A549 (cell line): Measurements from ENCODE around the gene ULK4. TPM values are rescaled to one million over a fixed set of nuclear protein-coding genes. Genes with fewer than 3 reads are reported as not detected.

Source experiments
- ATAC-seq, 2 experiments: fragments of 200-7000 bp in 1 of 2; fragments of >200 bp in 1 of 2; cut with Nextera tagmentation in 1 of 2; cut with Tn5 transposase in 1 of 2; 3 replicates each; pipeline versions ENCODE4 v1.8.0 to v1.9.1; 2018 to 2020; ENCODE audit warnings: mild to moderate bottlenecking in 1 of 2, moderate library complexity in 1 of 2
- CTCF ChIA-PET: fragments of 300-600 bp; sonication (Branson Sonifier 250); formaldehyde crosslinking; extraction: SDS; loops from one replicate; lab custom pipeline; 2021; ENCODE audit warnings: antibody characterized with exemption, inconsistent platforms; lab: Yijun Ruan, JAX
- POLR2A ChIA-PET: fragments of 350-600 bp; formaldehyde crosslinking; extraction: SDS; loops from one replicate; lab custom pipeline; 2021; ENCODE audit warnings: antibody characterized with exemption, inconsistent platforms; lab: Yijun Ruan, JAX
- DNase-seq, 2 experiments: peaks; one replicate each; pipeline versions ENCODE4 v3.0.0 to v3.0.0-alpha.2; 2011 to 2016; ENCODE audit warnings: low read depth in 1 of 2, low spot score in 1 of 2
- FAIRE-seq: peaks from 2 replicates; lab custom pipeline; 2011; peaks lifted over from hg19 to GRCh38; lab: Jason Lieb, UNC
- H3K27ac ChIP-seq, 2 experiments: fragments of >200 bp; sonication (Bioruptor Twin); formaldehyde crosslinking; 3 replicates each; pipeline ENCODE4 v1.5.1; 2016 to 2017
- H3K4me1 ChIP-seq: fragments of >200 bp; sonication (Bioruptor Twin); formaldehyde crosslinking; 3 replicates; pipeline ENCODE4 v1.6.1; 2016
- H3K4me2 ChIP-seq: fragments of >200 bp; sonication (Bioruptor Twin); formaldehyde crosslinking; 3 replicates; pipeline ENCODE4 v1.6.1; 2016
- H3K4me3 ChIP-seq: fragments of >200 bp; sonication (Bioruptor Twin); formaldehyde crosslinking; 3 replicates; pipeline ENCODE4 v1.5.1; 2016
- H3K9me3 ChIP-seq: fragments of >200 bp; sonication (Bioruptor Twin); formaldehyde crosslinking; 3 replicates; pipeline ENCODE4 v1.6.1; 2016
- BCL3 ChIP-seq: fragments of >200 bp; sonication (Bioruptor Twin); formaldehyde crosslinking; IDR thresholded peaks from 3 replicates; pipeline ENCODE4 v1.6.1; 2016
- BHLHE40 ChIP-seq: IDR thresholded peaks from 2 replicates; pipeline ENCODE4 v1.6.1; 2012; ENCODE audit warnings: low read depth, low read length, inconsistent platforms
- CBX2 ChIP-seq: fragments of 200-600 bp; sonication (generic); IDR thresholded peaks from 2 replicates; pipeline ENCODE4 v1.6.1; 2016; ENCODE audit warnings: low read depth, mild to moderate bottlenecking, borderline replicate concordance
- CBX8 ChIP-seq: fragments of 200-600 bp; sonication (generic); IDR thresholded peaks from 2 replicates; pipeline ENCODE4 v1.6.1; 2016
- CHD2 ChIP-seq: fragments of 150-350 bp; IDR thresholded peaks from 2 replicates; pipeline ENCODE4 v1.6.1; 2014; ENCODE audit warnings: low read length; ENCODE audit not compliant: partially characterized antibody
- CTCF ChIP-seq: fragments of >200 bp; sonication (Bioruptor Twin); formaldehyde crosslinking; IDR thresholded peaks from 3 replicates; pipeline ENCODE4 v1.5.1; 2016
- ELK1 ChIP-seq: fragments of 150-350 bp; IDR thresholded peaks from 2 replicates; pipeline ENCODE4 v1.6.1; 2014; ENCODE audit warnings: low read depth, mild to moderate bottlenecking, low read length
- ESRRA ChIP-seq: fragments of 150-350 bp; IDR thresholded peaks from 2 replicates; pipeline ENCODE4 v1.6.1; 2014; ENCODE audit warnings: mild to moderate bottlenecking, low read length, borderline replicate concordance
- GATA3 ChIP-seq: IDR thresholded peaks from 2 replicates; pipeline ENCODE4 v1.6.1; 2012; ENCODE audit warnings: borderline replicate concordance
- HOXA7 ChIP-seq: fragments of 250-450 bp; sonication (Bioruptor Pico); IDR thresholded peaks from 2 replicates; pipeline ENCODE4 v1.5.0; 2020; ENCODE audit warnings: mild to moderate bottlenecking, moderate library complexity
- HOXB13 ChIP-seq: fragments of 250-450 bp; sonication (Bioruptor Pico); IDR thresholded peaks from 2 replicates; pipeline ENCODE4 v1.5.0; 2020; ENCODE audit warnings: low read depth, mild to moderate bottlenecking, moderate library complexity
- HOXB5 ChIP-seq: fragments of 250-450 bp; sonication (Bioruptor Pico); IDR thresholded peaks from 2 replicates; pipeline ENCODE4 v1.5.0; 2020; ENCODE audit warnings: mild to moderate bottlenecking, moderate library complexity
- JUN ChIP-seq, 2 experiments: fragments of >200 bp; sonication (Bioruptor Twin); formaldehyde crosslinking; IDR thresholded peaks; 2 replicates in 1 of 2; 3 replicates in 1 of 2; pipeline ENCODE4 v1.6.1; 2016 to 2017
- JUNB ChIP-seq: fragments of >200 bp; sonication (Bioruptor Twin); formaldehyde crosslinking; IDR thresholded peaks from 2 replicates; pipeline ENCODE4 v1.6.1; 2016
- MAFK ChIP-seq: fragments of 450-650 bp; IDR thresholded peaks from 2 replicates; pipeline ENCODE4 v1.6.1; 2014; ENCODE audit not compliant: partially characterized antibody
- MAX ChIP-seq: IDR thresholded peaks from 2 replicates; pipeline ENCODE4 v1.6.1; 2012
- NPAS2 ChIP-seq: fragments of 250-450 bp; sonication (Bioruptor Pico); IDR thresholded peaks from 2 replicates; pipeline ENCODE4 v1.8.0; 2022; ENCODE audit warnings: mild to moderate bottlenecking, moderate library complexity, borderline replicate concordance
- POLR2A ChIP-seq: IDR thresholded peaks from 2 replicates; pipeline ENCODE4 v1.6.1; 2012; ENCODE audit warnings: mild to moderate bottlenecking, low read length
- POLR2AphosphoS2 ChIP-seq: conservative IDR thresholded peaks from 2 replicates; pipeline ENCODE4 v1.6.1; 2012; ENCODE audit warnings: low read length, improper control_type of control experiment, inconsistent platforms
- REST ChIP-seq: fragments of 200-600 bp; sonication (generic); IDR thresholded peaks from 2 replicates; pipeline ENCODE4 v1.6.1; 2016; ENCODE audit warnings: antibody characterized with exemption, mild to moderate bottlenecking, moderate library complexity
- RFX5 ChIP-seq: fragments of 450-650 bp; IDR thresholded peaks from 2 replicates; pipeline ENCODE4 v1.7.1; 2014; ENCODE audit warnings: antibody characterized with exemption, mild to moderate bottlenecking, moderate library complexity
- RNF2 ChIP-seq: fragments of 200-600 bp; sonication (generic); IDR thresholded peaks from 2 replicates; pipeline ENCODE4 v1.6.1; 2016; ENCODE audit warnings: low read depth, mild to moderate bottlenecking, antibody characterized with exemption, moderate library complexity, borderline replicate concordance
- TP53 ChIP-seq: fragments of 250-450 bp; sonication (Bioruptor Pico); IDR thresholded peaks from 2 replicates; pipeline ENCODE4 v1.5.0; 2021; ENCODE audit warnings: mild to moderate bottlenecking, moderate library complexity
- USF2 ChIP-seq: fragments of 450-650 bp; IDR thresholded peaks from 2 replicates; pipeline ENCODE4 v1.6.1; 2014; ENCODE audit warnings: antibody characterized with exemption
- ZFP36 ChIP-seq: fragments of 450-650 bp; IDR thresholded peaks from 2 replicates; pipeline ENCODE4 v1.6.1; 2014; ENCODE audit warnings: borderline replicate concordance; ENCODE audit not compliant: partially characterized antibody
- ZSCAN20 ChIP-seq: fragments of 250-450 bp; sonication (Bioruptor Pico); IDR thresholded peaks from 2 replicates; pipeline ENCODE4 v1.8.0; 2022; ENCODE audit warnings: mild to moderate bottlenecking, moderate library complexity
- WGBS: methylation state at CpG from one replicate; pipeline ENCODE4 v1.1.6; 2017; ENCODE audit errors: missing lambda C conversion rate; 5-methylcytosine and 5-hydroxymethylcytosine counted together
- polyA plus RNA-seq, 4 experiments: library from polyadenylated mRNA; depleted of rRNA in 3 of 4; stranded (reverse); fragments of >200 nt; fragmentation: RNase III in 1 of 4; extraction: RNeasy Plus Mini Kit Qiagen cat#74134 plus additional on column Dnase treatment in 1 of 4; gene quantifications; 2 replicates in 3 of 4; 3 replicates in 1 of 4; pipeline ENCODE4 v1.2.3, GENCODE V29; 2011 to 2017

The ULK4 gene
- polyA plus RNA-seq, 2 of the 4 experiments (the other 2 are of a cell fraction), result 4.9 to 7.7 TPM

- Histone ChIP-seq H3K27ac (no peak overlapping the region), H3K4me3 (no peak overlapping the region), H3K4me2 (no peak overlapping the region), H3K9me3 (no peaks in the 10 kb centered on the region), H3K4me1 (0 out of 3 replicates have a peak, but pooled peaks cover 6% of the 10 kb centered on the region)
- ATAC-seq, result no peak
- 80% methylated on average over 5 of the region's 5 CpGs for WGBS
- CTCF ChIA-PET, result no interaction called here
- no peak for TF ChIP-seq CBX2
- no peak for TF ChIP-seq CBX8
- TF ChIP-seq BHLHE40, result no peak
- no peak for TF ChIP-seq POLR2A
- no peak for TF ChIP-seq USF2
- TF ChIP-seq HOXA7 (CRISPR knock-in tag), result no peak
- TF ChIP-seq CTCF, result no peak
- TF ChIP-seq ZSCAN20 (CRISPR knock-in tag), result no peak
- no peak for TF ChIP-seq GATA3
- no peak for TF ChIP-seq TP53 (CRISPR knock-in tag)
- no peak for TF ChIP-seq ESRRA
- no peak for TF ChIP-seq MAX
- TF ChIP-seq RFX5, result no peak
- TF ChIP-seq MAFK, result no peak
- no peak for TF ChIP-seq RNF2
- TF ChIP-seq BCL3, result no peak
- no peak for TF ChIP-seq CHD2
- POLR2A ChIA-PET, result no interaction called here
- no peak for FAIRE-seq
- no peak for DNase-seq
Measured at GRCh38 chr3:41578798-41579197, 383.1 kb downstream of the ULK4 start.

GRCh38 chr3:41575724-41576123, 386.2 kb downstream of the ULK4 start:
- 0 out of 3 replicates have a peak, but pooled peaks cover 4% of the 10 kb centered on the region for H3K4me1 ChIP-seq
- ATAC-seq, result no peak
- H3K27ac ChIP-seq, result no peak overlapping the region
- no peak for FAIRE-seq
- CTCF ChIA-PET, result no interaction called here
- 67% methylated on average over 3 of the region's 3 CpGs for WGBS
- no peak overlapping the region for H3K4me2 ChIP-seq
- no peak for DNase-seq
- POLR2A ChIA-PET, result no interaction called here
- TF ChIP-seq HOXB13 (CRISPR knock-in tag) (no peak), HOXB5 (CRISPR knock-in tag) (no peak), ZFP36 (no peak), ELK1 (no peak), NPAS2 (CRISPR knock-in tag) (no peak), BCL3 (no peak), REST (no peak), JUNB (no peak), POLR2AphosphoS2 (no peak), BHLHE40 (no peak), JUN (IDR thresholded peaks at IDR 0.05) (no peak)
- no peaks in the 10 kb centered on the region for H3K9me3 ChIP-seq
- no peak overlapping the region for H3K4me3 ChIP-seq
